B cell (primary cell): ENCODE measurements around the gene TSHZ1.

Experiments
- CTCF ChIP-seq: fragments of 200-600 bp; IDR thresholded peaks from one replicate; pipeline ENCODE4 v1.8.0; 2022; ENCODE audit warnings: antibody characterized with exemption, mild to moderate bottlenecking
- EZH2 ChIP-seq: IDR thresholded peaks from 2 replicates; pipeline ENCODE4 v1.6.1; 2012; ENCODE audit warnings: borderline replicate concordance, low read depth, mild to moderate bottlenecking, moderate library complexity, low read length; ENCODE audit not compliant: insufficient read depth, poor library complexity, severe bottlenecking

- no peak for TF ChIP-seq CTCF
- TF ChIP-seq EZH2 = no peak
These were observed 75.3 kb downstream of the TSHZ1 start for GRCh38 chr18:75285876-75286275.
